GM23248 (cell line): ENCODE measurements around the gene QDPR. TPM values are rescaled to one million over a fixed set of nuclear protein-coding genes. Genes with fewer than 3 reads are reported as not detected.

Source experiments
- DNase-seq: peaks from one replicate; pipeline ENCODE4 v3.0.0-alpha.2; 2015
- H2AFZ ChIP-seq: fragments of 200-600 bp; sonication (generic); 2 replicates; pipeline ENCODE4 v1.6.1; 2016; ENCODE audit warnings: antibody characterized with exemption
- H3F3A ChIP-seq: fragments of 200-600 bp; sonication (generic); 2 replicates; pipeline ENCODE4 v1.6.1; 2016; ENCODE audit warnings: mild to moderate bottlenecking, antibody characterized with exemption, mixed run types; ENCODE audit not compliant: insufficient read depth
- H3K27ac ChIP-seq: fragments of 200-600 bp; sonication (generic); 2 replicates; pipeline ENCODE4 v1.5.1; 2016; ENCODE audit warnings: mild to moderate bottlenecking
- H3K27me3 ChIP-seq: fragments of 200-600 bp; sonication (generic); replicated peaks from 2 replicates; pipeline ENCODE4 v1.6.1; 2016; ENCODE audit warnings: mild to moderate bottlenecking; ENCODE audit not compliant: insufficient read depth
- H3K36me3 ChIP-seq: fragments of 200-600 bp; sonication (generic); 2 replicates; pipeline ENCODE4 v1.6.1; 2016; ENCODE audit warnings: low read depth, mild to moderate bottlenecking
- H3K4me1 ChIP-seq: fragments of 200-600 bp; sonication (generic); 2 replicates; pipeline ENCODE4 v1.6.1; 2016; ENCODE audit warnings: mild to moderate bottlenecking; ENCODE audit not compliant: insufficient read depth
- H3K4me2 ChIP-seq: fragments of 200-600 bp; sonication (generic); one replicate; pipeline ENCODE4 v1.6.1; 2016; ENCODE audit warnings: mild to moderate bottlenecking; ENCODE audit not compliant: unreplicated experiment
- H3K4me3 ChIP-seq: fragments of 200-600 bp; sonication (generic); 2 replicates; pipeline ENCODE4 v1.5.1; 2016; ENCODE audit warnings: mild to moderate bottlenecking
- H3K79me2 ChIP-seq: fragments of 200-600 bp; sonication (generic); 2 replicates; pipeline ENCODE4 v1.6.1; 2016; ENCODE audit warnings: mild to moderate bottlenecking; ENCODE audit not compliant: insufficient read depth
- H3K9ac ChIP-seq: fragments of 200-600 bp; sonication (generic); 2 replicates; pipeline ENCODE4 v1.6.1; 2016; ENCODE audit warnings: mild to moderate bottlenecking
- H3K9me2 ChIP-seq: fragments of 200-600 bp; sonication (generic); 2 replicates; pipeline ENCODE4 v1.6.1; 2016; ENCODE audit warnings: mixed run types, mild to moderate bottlenecking, moderate library complexity; ENCODE audit not compliant: insufficient read depth
- H3K9me3 ChIP-seq: fragments of 200-600 bp; sonication (generic); one replicate; pipeline ENCODE4 v1.6.1; 2017; ENCODE audit warnings: low read depth
- H4K20me1 ChIP-seq: fragments of 200-600 bp; sonication (generic); 2 replicates; pipeline ENCODE4 v1.6.0; 2016; ENCODE audit not compliant: insufficient read depth
- EZH2 ChIP-seq: fragments of 200-600 bp; sonication (generic); IDR thresholded peaks from 2 replicates; pipeline ENCODE4 v1.6.1; 2018; ENCODE audit warnings: antibody characterized with exemption, mild to moderate bottlenecking; ENCODE audit not compliant: insufficient read depth, poor library complexity, severe bottlenecking
- EZH2phosphoT487 ChIP-seq: fragments of 200-600 bp; sonication (generic); IDR thresholded peaks from 2 replicates; pipeline ENCODE4 v1.6.1; 2018; ENCODE audit warnings: antibody characterized with exemption, moderate library complexity, mild to moderate bottlenecking, low read depth; ENCODE audit not compliant: insufficient read depth
- WGBS, 2 experiments: methylation state at CpG; one replicate each; pipeline ENCODE4 v1.1.6; 2015 to 2017; ENCODE audit warnings: low lambda C conversion rate in 2 of 2, low coverage in 1 of 2; ENCODE audit errors: missing lambda C conversion rate in 2 of 2; 5-methylcytosine and 5-hydroxymethylcytosine counted together
- in situ Hi-C: fragments of 300-500 bp; cut with MboI; formaldehyde crosslinking; loops from 2 replicates; pipeline ENCODE4 v1.15.0; 2020
- polyA plus RNA-seq: library from polyadenylated mRNA; unstranded; fragments of >200 nt; fragmentation: Nextera tagmentation; extraction: Ambion mirVana; gene quantifications from 2 replicates; pipeline ENCODE4 v1.2.1, GENCODE V29; 2016
- total RNA-seq: library from RNA; depleted of rRNA; stranded (reverse); fragments of >200 nt; shearing (Covaris generic); gene quantifications from 2 replicates; pipeline ENCODE4 v1.2.3, GENCODE V29; 2014

Gene QDPR
- total and polyA plus RNA-seq, 2 experiments from 2014 or later: 13.9 to 40.4 TPM

DNA sequence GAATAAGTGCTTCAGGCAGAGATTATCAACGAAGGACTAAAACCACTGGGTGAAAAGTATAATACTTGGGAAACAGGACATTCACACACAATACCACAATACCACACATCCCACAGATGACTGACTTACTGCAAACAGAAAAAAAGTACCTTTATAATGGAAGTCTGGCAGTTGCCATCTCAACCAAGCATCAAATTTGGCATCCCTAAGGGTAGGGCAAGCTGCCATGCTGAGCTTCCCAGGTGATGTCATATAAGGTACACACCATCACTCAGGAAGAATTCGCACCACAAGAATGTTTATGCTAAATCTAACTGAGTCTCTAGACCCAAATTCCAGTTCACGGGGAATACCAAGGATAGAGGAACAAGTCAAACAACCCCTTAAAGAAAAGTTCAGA lies 9.1 kb downstream of the QDPR start:
- Histone ChIP-seq H3K9me2 (no peaks in the 10 kb centered on the region), H4K20me1 (no peaks in the 10 kb centered on the region), H2AFZ (no peak overlapping the region), H3F3A (no peaks in the 10 kb centered on the region), H3K4me3 (no peak overlapping the region), H3K9me3 (no peaks in the 10 kb centered on the region), H3K4me2 (no peak overlapping the region), H3K4me1 (no peaks in the 10 kb centered on the region), H3K79me2 (peaks cover 5% of the 10 kb centered on the region), H3K27ac (no peak overlapping the region), H3K27me3 (no peaks in the 10 kb centered on the region), H3K9ac (no peak overlapping the region), H3K36me3 (peaks cover 30% of the 10 kb centered on the region; the same call in 1 of the 2 replicates)
- TF ChIP-seq EZH2 (no peak), EZH2phosphoT487 (no peak)
- DNase-seq: no peak
- in situ Hi-C loops: no loop called here
- WGBS, 2 experiments: 93 to 96% methylated on average over 3 of the region's 3 CpGs

GRCh38 chr4:17500574-17500973 lies 11.3 kb downstream of the QDPR start:
- no peak overlapping the region for H3K27ac ChIP-seq
- no peak for DNase-seq
- no peaks in the 10 kb centered on the region for H3K79me2 ChIP-seq
- H3K4me1 ChIP-seq: no peaks in the 10 kb centered on the region
- no peaks in the 10 kb centered on the region for H3K9me2 ChIP-seq
- in situ Hi-C loops: no loop called here
- no peaks in the 10 kb centered on the region for H3K9me3 ChIP-seq
- TF ChIP-seq EZH2: no peak
- TF ChIP-seq EZH2phosphoT487: no peak
- H3K27me3 ChIP-seq: no peaks in the 10 kb centered on the region
- peaks cover 30% of the 10 kb centered on the region; the same call in 1 of the 2 replicates for H3K36me3 ChIP-seq
- H4K20me1 ChIP-seq: no peaks in the 10 kb centered on the region
- H3K4me3 ChIP-seq: no peak overlapping the region
- H3K4me2 ChIP-seq: no peak overlapping the region
- H2AFZ ChIP-seq: no peak overlapping the region
- H3K9ac ChIP-seq: no peak overlapping the region
- H3F3A ChIP-seq: peaks cover 4% of the 10 kb centered on the region; the same call in 1 of the 2 replicates

DNA sequence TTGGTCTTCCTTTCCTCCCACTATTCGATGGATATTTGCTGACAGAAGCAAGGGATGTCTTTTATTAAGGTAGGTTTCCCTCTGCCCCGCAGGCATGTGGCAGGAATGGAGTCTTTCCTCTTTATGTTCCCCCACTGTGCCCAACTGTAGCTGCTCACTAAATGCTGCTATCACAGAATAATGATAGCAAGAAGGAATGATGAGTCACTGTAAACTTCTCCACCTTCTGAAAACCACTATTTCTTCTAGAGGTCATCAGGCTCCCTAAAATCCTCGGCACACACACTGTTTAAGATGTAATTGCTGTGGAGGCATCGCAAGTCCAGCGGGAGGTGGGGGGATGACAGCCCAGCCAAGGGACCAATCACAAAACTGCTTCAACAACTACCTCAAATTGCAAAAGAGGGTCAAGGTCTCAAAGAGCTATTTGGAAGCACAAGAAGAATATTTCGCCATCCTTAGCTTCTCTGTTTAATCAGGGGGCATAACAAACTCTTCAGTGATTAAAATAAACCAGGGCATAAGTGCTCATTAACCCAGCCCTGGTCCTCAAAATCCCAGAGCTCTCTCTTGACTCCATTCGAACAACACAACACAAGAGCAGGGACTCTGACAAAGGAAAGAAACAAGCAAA lies 13.9 kb downstream of the QDPR start:
- Histone ChIP-seq H3K9me3 (no peaks in the 10 kb centered on the region), H3K4me3 (no peak overlapping the region), H3K9ac (no peak overlapping the region), H3K4me1 (peaks cover 11% of the 10 kb centered on the region), H4K20me1 (no peaks in the 10 kb centered on the region), H3K9me2 (no peaks in the 10 kb centered on the region), H3K27ac (no peak overlapping the region), H3K4me2 (no peak overlapping the region), H3K27me3 (no peaks in the 10 kb centered on the region), H3F3A (peaks cover 4% of the 10 kb centered on the region; the same call in 1 of the 2 replicates), H2AFZ (no peak overlapping the region), H3K79me2 (no peaks in the 10 kb centered on the region), H3K36me3 (peaks cover 29% of the 10 kb centered on the region; the same call in 1 of the 2 replicates)
- in situ Hi-C loops: no loop called here
- no peak for DNase-seq
- WGBS, 2 experiments: 90 to 95% methylated on average over 7 of the region's 7 CpGs
- no peak for TF ChIP-seq EZH2
- TF ChIP-seq EZH2phosphoT487: no peak

- 62 to 64% methylated on average over 10 of the region's 10 CpGs for WGBS, 2 experiments
- no peak overlapping the region for H2AFZ ChIP-seq
- DNase-seq: peak; percentile 82
- no peak overlapping the region for H3K4me3 ChIP-seq
- H3K4me1 ChIP-seq: peaks cover 11% of the 10 kb centered on the region
- no peak overlapping the region for H3K9ac ChIP-seq
- H3K9me2 ChIP-seq: no peaks in the 10 kb centered on the region
- H3K36me3 ChIP-seq: 0 out of 2 replicates have a peak, but pooled peaks cover 5% of the 10 kb centered on the region
- no peak for TF ChIP-seq EZH2
- TF ChIP-seq EZH2phosphoT487: no peak
- H3K27me3 ChIP-seq: no peaks in the 10 kb centered on the region
- H3K9me3 ChIP-seq: no peaks in the 10 kb centered on the region
- no peak overlapping the region for H3K4me2 ChIP-seq
- peak overlapping the region; percentile 32 for H3K27ac ChIP-seq
- in situ Hi-C loops: no loop called here
- peaks cover 4% of the 10 kb centered on the region; the same call in 1 of the 2 replicates for H3F3A ChIP-seq
- no peaks in the 10 kb centered on the region for H4K20me1 ChIP-seq
- no peaks in the 10 kb centered on the region for H3K79me2 ChIP-seq
Observed at GRCh38 chr4:17494258-17495190, 17.4 kb downstream of the QDPR start.
